Measurements from ENCODE around the gene FCN2.

FCN2 gene

DNA sequence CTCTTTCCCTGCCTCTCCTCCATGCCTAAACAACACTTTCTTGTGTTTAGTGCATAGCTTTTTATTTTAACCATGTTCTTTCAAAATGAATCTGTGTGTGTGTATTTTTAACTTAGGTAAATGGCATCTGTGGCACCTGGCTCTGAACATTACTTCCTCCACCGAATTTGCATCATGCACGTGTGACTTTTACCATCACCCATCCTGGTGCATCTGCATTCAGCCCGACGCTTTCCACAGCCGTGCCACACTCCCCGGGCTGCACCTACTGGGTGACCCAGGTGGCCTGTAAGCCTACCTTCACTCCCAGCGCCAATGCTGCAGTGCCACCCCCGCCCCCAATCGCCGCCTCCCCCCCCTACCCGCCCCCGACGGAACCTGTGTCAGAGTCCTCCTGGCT, 49.8 kb downstream of the FCN2 start:
- Histone ChIP-seq H3K27ac (ENCODE audit: low read depth, low read length, poor library complexity, severe bottlenecking) (peak overlapping the region; percentile 98), H3K9me3 (ENCODE audit: low read length) (no peaks in the 10 kb centered on the region), H3F3A (ENCODE audit: insufficient read depth, low read length) (no peaks in the 10 kb centered on the region), H3K4me1 (ENCODE audit: insufficient read depth, low read length, severe bottlenecking) (peaks cover 69% of the 10 kb centered on the region), H4K20me1 (ENCODE audit: insufficient read depth, low read length) (no peaks in the 10 kb centered on the region), H3K4me2 (ENCODE audit: low read length) (peak overlapping the region; percentile 54), H3K79me2 (ENCODE audit: insufficient read depth, low read length) (no peaks in the 10 kb centered on the region), H3K4me3 (ENCODE audit: low read depth, low read length, poor library complexity, severe bottlenecking) (peak overlapping the region; percentile 17), H3K36me3 (ENCODE audit: insufficient read depth, low read length) (no peaks in the 10 kb centered on the region; the same call in 1 of the 2 replicates), H3K9ac (ENCODE audit: low read length) (peak overlapping the region; percentile 61), H3K27me3 (ENCODE audit: insufficient read depth, low read length) (no peaks in the 10 kb centered on the region), H3K9me2 (ENCODE audit: low read depth, low read length) (no peaks in the 10 kb centered on the region), H2AFZ (ENCODE audit: low read length) (no peak overlapping the region)
- TF ChIP-seq EZH2 (IDR thresholded peaks at IDR 0.05; ENCODE audit: borderline replicate concordance, low read length) (no peak), CTCF (IDR thresholded peaks at IDR 0.05; ENCODE audit: low read length) (no peak)

- Histone ChIP-seq H3K4me2 (ENCODE audit: low read length) (peak overlapping the region; percentile 92), H3K79me2 (ENCODE audit: insufficient read depth, low read length) (no peaks in the 10 kb centered on the region), H3K27ac (ENCODE audit: low read depth, low read length, poor library complexity, severe bottlenecking) (peak overlapping the region; percentile 98), H2AFZ (ENCODE audit: low read length) (no peak overlapping the region), H3K36me3 (ENCODE audit: insufficient read depth, low read length) (peaks cover 6% of the 10 kb centered on the region; the same call in 1 of the 2 replicates), H3F3A (ENCODE audit: insufficient read depth, low read length) (no peaks in the 10 kb centered on the region), H3K4me3 (ENCODE audit: low read depth, low read length, poor library complexity, severe bottlenecking) (peak overlapping the region; percentile 65), H3K9ac (ENCODE audit: low read length) (peak overlapping the region; percentile 89; the same call in 1 of the 2 replicates), H3K9me2 (ENCODE audit: low read depth, low read length) (no peaks in the 10 kb centered on the region), H3K4me1 (ENCODE audit: insufficient read depth, low read length, severe bottlenecking) (peaks cover 87% of the 10 kb centered on the region), H3K9me3 (ENCODE audit: low read length) (no peaks in the 10 kb centered on the region), H3K27me3 (ENCODE audit: insufficient read depth, low read length) (no peaks in the 10 kb centered on the region), H4K20me1 (ENCODE audit: insufficient read depth, low read length) (no peaks in the 10 kb centered on the region)
- no peak for TF ChIP-seq CTCF (IDR thresholded peaks at IDR 0.05; ENCODE audit: low read length)
- no peak for TF ChIP-seq EZH2 (IDR thresholded peaks at IDR 0.05; ENCODE audit: borderline replicate concordance, low read length)
Observed at GRCh38 chr9:134932171-134932570, 51.6 kb downstream of the FCN2 start.

- Histone ChIP-seq H3K4me1 (ENCODE audit: insufficient read depth, low read length, severe bottlenecking) (peaks cover 91% of the 10 kb centered on the region), H3K9ac (ENCODE audit: low read length) (peak overlapping the region; percentile 89; the same call in 1 of the 2 replicates), H4K20me1 (ENCODE audit: insufficient read depth, low read length) (no peaks in the 10 kb centered on the region), H3K9me2 (ENCODE audit: low read depth, low read length) (no peaks in the 10 kb centered on the region), H3K4me2 (ENCODE audit: low read length) (peak overlapping the region; percentile 92), H3F3A (ENCODE audit: insufficient read depth, low read length) (no peaks in the 10 kb centered on the region), H3K9me3 (ENCODE audit: low read length) (no peaks in the 10 kb centered on the region), H3K27me3 (ENCODE audit: insufficient read depth, low read length) (no peaks in the 10 kb centered on the region), H3K27ac (ENCODE audit: low read depth, low read length, poor library complexity, severe bottlenecking) (peak overlapping the region; percentile 98), H2AFZ (ENCODE audit: low read length) (no peak overlapping the region), H3K4me3 (ENCODE audit: low read depth, low read length, poor library complexity, severe bottlenecking) (peak overlapping the region; percentile 65), H3K36me3 (ENCODE audit: insufficient read depth, low read length) (peaks cover 6% of the 10 kb centered on the region; the same call in 1 of the 2 replicates), H3K79me2 (ENCODE audit: insufficient read depth, low read length) (no peaks in the 10 kb centered on the region)
- TF ChIP-seq EZH2 (IDR thresholded peaks at IDR 0.05; ENCODE audit: borderline replicate concordance, low read length) (no peak), CTCF (IDR thresholded peaks at IDR 0.05; ENCODE audit: low read length) (no peak)
Observed at GRCh38 chr9:134932606-134933005, 52.0 kb downstream of the FCN2 start.
